ENCODE measurements around the gene CCDC142.
A peak's percentile ranks its signal among the peaks of the same experiment; 100 is the strongest.
"Not testable (repeated sequence)": the region's sequence is repeated elsewhere in the genome, so short reads cannot be mapped to it uniquely, and the experiment has no call there.

Gene CCDC142

GRCh38 chr2:74458132-74458937 lies 24.5 kb downstream of the CCDC142 start, which contains the start of gene WBP1:
Gene WBP1 (plus strand): TSS chr2:74458438. CDS start chr2:74458603, 165 bp downstream.
- peaks cover 23% of the 10 kb centered on the region for H3K4me1 ChIP-seq (ENCODE audit: control insufficient read depth, insufficient read depth, low read length)
- H3K27me3 ChIP-seq (replicated peaks; ENCODE audit: control insufficient read depth, insufficient read depth, low read length) = no peaks in the 10 kb centered on the region

GRCh38 chr2:74457549-74458131 lies 25.2 kb downstream of the CCDC142 start:
- peak; percentile 70 for DNase-seq (ENCODE audit: low read depth)
- peaks cover 15% of the 10 kb centered on the region for H3K36me3 ChIP-seq (ENCODE audit: control insufficient read depth, insufficient read depth, low read length, severe bottlenecking)
- H3K9me3 ChIP-seq (ENCODE audit: control insufficient read depth, low read length) = no peaks in the 10 kb centered on the region

More at GRCh38 chr2:74458132-74458937, 24.5 kb downstream of the CCDC142 start, which contains the start of gene WBP1:
- H3K9ac ChIP-seq (ENCODE audit: low read length) = peak within 1 kb of the TSS; percentile 97
- peaks cover 18% of the 10 kb centered on the region for H3K36me3 ChIP-seq (ENCODE audit: control insufficient read depth, insufficient read depth, low read length, severe bottlenecking)
- peak within 1 kb of the TSS; percentile 99 for H3K4me3 ChIP-seq (ENCODE audit: low read length)
- no peaks in the 10 kb centered on the region for H3K9me3 ChIP-seq (ENCODE audit: control insufficient read depth, low read length)
- DNase-seq (ENCODE audit: low read depth) = peak; percentile 100

GRCh38 chr2:74457129-74457548 lies 25.7 kb downstream of the CCDC142 start:
- H3K36me3 ChIP-seq (ENCODE audit: control insufficient read depth, insufficient read depth, low read length, severe bottlenecking) = peaks cover 10% of the 10 kb centered on the region
- H3K4me1 ChIP-seq (ENCODE audit: control insufficient read depth, insufficient read depth, low read length) = peaks cover 23% of the 10 kb centered on the region
- no peak for DNase-seq (ENCODE audit: low read depth)
- H3K9ac ChIP-seq (ENCODE audit: low read length) = peak overlapping the region; percentile 91
- H3K4me3 ChIP-seq (ENCODE audit: low read length) = peak overlapping the region; percentile 72
- no peaks in the 10 kb centered on the region for H3K9me3 ChIP-seq (ENCODE audit: control insufficient read depth, low read length)
- no peaks in the 10 kb centered on the region for H3K27me3 ChIP-seq (replicated peaks; ENCODE audit: control insufficient read depth, insufficient read depth, low read length)

More at GRCh38 chr2:74457549-74458131, 25.2 kb downstream of the CCDC142 start:
- peaks cover 23% of the 10 kb centered on the region for H3K4me1 ChIP-seq (ENCODE audit: control insufficient read depth, insufficient read depth, low read length)
- peak overlapping the region; percentile 91 for H3K9ac ChIP-seq (ENCODE audit: low read length)
- no peaks in the 10 kb centered on the region for H3K27me3 ChIP-seq (replicated peaks; ENCODE audit: control insufficient read depth, insufficient read depth, low read length)
- peak overlapping the region; percentile 99 for H3K4me3 ChIP-seq (ENCODE audit: low read length)

GRCh38 chr2:74454654-74455511 lies 27.9 kb downstream of the CCDC142 start, which contains the start of gene INO80B:
Gene INO80B (plus strand): TSS chr2:74455087. CDS start chr2:74455117, 30 bp downstream.
- H3K4me1 ChIP-seq (ENCODE audit: control insufficient read depth, insufficient read depth, low read length) = peaks cover 23% of the 10 kb centered on the region
- no peaks in the 10 kb centered on the region for H3K9me3 ChIP-seq (ENCODE audit: control insufficient read depth, low read length)
- peak within 1 kb of the TSS; percentile 92 for H3K4me3 ChIP-seq (ENCODE audit: low read length)
- peak within 1 kb of the TSS; percentile 89 for H3K9ac ChIP-seq (ENCODE audit: low read length)
- H3K27me3 ChIP-seq (replicated peaks; ENCODE audit: control insufficient read depth, insufficient read depth, low read length) = no peaks in the 10 kb centered on the region
- H3K36me3 ChIP-seq (ENCODE audit: control insufficient read depth, insufficient read depth, low read length, severe bottlenecking) = no peaks in the 10 kb centered on the region
- DNase-seq (ENCODE audit: low read depth) = peak; percentile 99

GRCh38 chr2:74450570-74451190 lies 32.1 kb downstream of the CCDC142 start:
- H3K4me3 ChIP-seq (ENCODE audit: low read length) = no peak overlapping the region
- no peak for DNase-seq (ENCODE audit: low read depth)
- H3K4me1 ChIP-seq (ENCODE audit: control insufficient read depth, insufficient read depth, low read length) = peaks cover 9% of the 10 kb centered on the region
- no peaks in the 10 kb centered on the region for H3K9me3 ChIP-seq (ENCODE audit: control insufficient read depth, low read length)
- H3K27me3 ChIP-seq (replicated peaks; ENCODE audit: control insufficient read depth, insufficient read depth, low read length) = no peaks in the 10 kb centered on the region
- H3K36me3 ChIP-seq (ENCODE audit: control insufficient read depth, insufficient read depth, low read length, severe bottlenecking) = no peaks in the 10 kb centered on the region
- no peak overlapping the region for H3K9ac ChIP-seq (ENCODE audit: low read length)

GRCh38 chr2:74448771-74449170 lies 34.0 kb downstream of the CCDC142 start:
- Histone ChIP-seq H3K27me3 (replicated peaks; ENCODE audit: control insufficient read depth, insufficient read depth, low read length) (no peaks in the 10 kb centered on the region), H3K4me1 (ENCODE audit: control insufficient read depth, insufficient read depth, low read length) (peaks cover 5% of the 10 kb centered on the region), H3K4me3 (ENCODE audit: low read length) (no peak overlapping the region), H3K9me3 (ENCODE audit: control insufficient read depth, low read length) (no peaks in the 10 kb centered on the region), H3K9ac (ENCODE audit: low read length) (no peak overlapping the region), H3K36me3 (ENCODE audit: control insufficient read depth, insufficient read depth, low read length, severe bottlenecking) (no peaks in the 10 kb centered on the region)
- DNase-seq (ENCODE audit: low read depth) = no peak

- H3K9ac ChIP-seq (ENCODE audit: low read length) = no peak overlapping the region
- H3K4me1 ChIP-seq (ENCODE audit: control insufficient read depth, insufficient read depth, low read length) = peaks cover 5% of the 10 kb centered on the region
- no peaks in the 10 kb centered on the region for H3K9me3 ChIP-seq (ENCODE audit: control insufficient read depth, low read length)
- H3K36me3 ChIP-seq (ENCODE audit: control insufficient read depth, insufficient read depth, low read length, severe bottlenecking) = no peaks in the 10 kb centered on the region
- no peak overlapping the region for H3K4me3 ChIP-seq (ENCODE audit: low read length)
- H3K27me3 ChIP-seq (replicated peaks; ENCODE audit: control insufficient read depth, insufficient read depth, low read length) = no peaks in the 10 kb centered on the region
- DNase-seq (ENCODE audit: low read depth) = no peak
Measured at GRCh38 chr2:74447230-74447999, 35.4 kb downstream of the CCDC142 start.

- no peaks in the 10 kb centered on the region for H3K27me3 ChIP-seq (replicated peaks; ENCODE audit: control insufficient read depth, insufficient read depth, low read length)
- no peaks in the 10 kb centered on the region for H3K9me3 ChIP-seq (ENCODE audit: control insufficient read depth, low read length)
- peaks cover 16% of the 10 kb centered on the region for H3K4me1 ChIP-seq (ENCODE audit: control insufficient read depth, insufficient read depth, low read length)
- no peak overlapping the region for H3K4me3 ChIP-seq (ENCODE audit: low read length)
- H3K9ac ChIP-seq (ENCODE audit: low read length) = no peak overlapping the region
- DNase-seq (ENCODE audit: low read depth) = no peak
- H3K36me3 ChIP-seq (ENCODE audit: control insufficient read depth, insufficient read depth, low read length, severe bottlenecking) = no peaks in the 10 kb centered on the region
Measured at GRCh38 chr2:74444498-74445318, 38.1 kb downstream of the CCDC142 start.

- DNase-seq (ENCODE audit: low read depth); H3K36me3 ChIP-seq (ENCODE audit: control insufficient read depth, insufficient read depth, low read length, severe bottlenecking); H3K9ac ChIP-seq (ENCODE audit: low read length); H3K9me3 ChIP-seq (ENCODE audit: control insufficient read depth, low read length); H3K4me3 ChIP-seq (ENCODE audit: low read length); H3K27me3 ChIP-seq (replicated peaks; ENCODE audit: control insufficient read depth, insufficient read depth, low read length): not testable (repeated sequence)
- peaks cover 22% of the 10 kb centered on the region for H3K4me1 ChIP-seq (ENCODE audit: control insufficient read depth, insufficient read depth, low read length)
Measured at GRCh38 chr2:74442483-74443297, 40.1 kb downstream of the CCDC142 start.
